ENCODE results near the gene PRR36.

Gene PRR36

GRCh38 chr19:7829166-7829520 is 45.0 kb downstream of the PRR36 start:
- no peak for TF ChIP-seq CTCF (conservative IDR thresholded peaks at IDR 0.05; ENCODE audit: control insufficient read depth, insufficient read depth, low read depth, low read length)
- no peak for DNase-seq (ENCODE audit: low read depth)
- peak overlapping the region; percentile 48 for H3K4me3 ChIP-seq (ENCODE audit: control insufficient read depth, low read depth, low read length)

GRCh38 chr19:7823686-7824301 is 50.4 kb downstream of the PRR36 start:
- DNase-seq (ENCODE audit: low read depth): peak; percentile 33
- no peak overlapping the region for H3K4me3 ChIP-seq (ENCODE audit: control insufficient read depth, low read depth, low read length)
- no peak for TF ChIP-seq CTCF (conservative IDR thresholded peaks at IDR 0.05; ENCODE audit: control insufficient read depth, insufficient read depth, low read depth, low read length)

- no peak overlapping the region for H3K4me3 ChIP-seq (ENCODE audit: control insufficient read depth, low read depth, low read length)
- no peak for DNase-seq (ENCODE audit: low read depth)
- no peak for TF ChIP-seq CTCF (conservative IDR thresholded peaks at IDR 0.05; ENCODE audit: control insufficient read depth, insufficient read depth, low read depth, low read length)
These were observed 51.2 kb downstream of the PRR36 start for GRCh38 chr19:7822910-7823515.

GRCh38 chr19:7820588-7820987 is 53.6 kb downstream of the PRR36 start:
- no peak for TF ChIP-seq CTCF (conservative IDR thresholded peaks at IDR 0.05; ENCODE audit: control insufficient read depth, insufficient read depth, low read depth, low read length)
- H3K4me3 ChIP-seq (ENCODE audit: control insufficient read depth, low read depth, low read length): no peak overlapping the region
- no peak for DNase-seq (ENCODE audit: low read depth)

- DNase-seq (ENCODE audit: low read depth): no peak
- TF ChIP-seq CTCF (conservative IDR thresholded peaks at IDR 0.05; ENCODE audit: control insufficient read depth, insufficient read depth, low read depth, low read length): no peak
- H3K4me3 ChIP-seq (ENCODE audit: control insufficient read depth, low read depth, low read length): no peak overlapping the region
These were observed 54.9 kb downstream of the PRR36 start for GRCh38 chr19:7819337-7819736.

- TF ChIP-seq CTCF (conservative IDR thresholded peaks at IDR 0.05; ENCODE audit: control insufficient read depth, insufficient read depth, low read depth, low read length): no peak
- no peak overlapping the region for H3K4me3 ChIP-seq (ENCODE audit: control insufficient read depth, low read depth, low read length)
- DNase-seq (ENCODE audit: low read depth): no peak
These were observed 55.4 kb downstream of the PRR36 start for GRCh38 chr19:7818806-7819205.
